GM18870 (cell line): ENCODE results near the gene ZFYVE9.
"Not testable (repeated sequence)": the region's sequence is repeated elsewhere in the genome, so short reads cannot be mapped to it uniquely, and the experiment has no call there.

Experiments used
- ATAC-seq: cut with Tn5 transposase; IDR thresholded peaks from one replicate; pipeline ENCODE4 v1.9.1; 2021; ENCODE audit warnings: moderate library complexity; ENCODE audit not compliant: unreplicated experiment

The ZFYVE9 gene

GRCh38 chr1:52150946-52151345 is 9.1 kb downstream of the ZFYVE9 start:
- ATAC-seq = no peak

- ATAC-seq = no peak
These were observed 10.7 kb downstream of the ZFYVE9 start for GRCh38 chr1:52152572-52152971.

GRCh38 chr1:52153010-52153409 is 11.1 kb downstream of the ZFYVE9 start:
- ATAC-seq = no peak

GRCh38 chr1:52153898-52154297 is 12.0 kb downstream of the ZFYVE9 start:
- no peak for ATAC-seq

- ATAC-seq = no peak
These were observed 14.6 kb downstream of the ZFYVE9 start for GRCh38 chr1:52156460-52156859.

GRCh38 chr1:52157582-52157981 is 15.7 kb downstream of the ZFYVE9 start:
- ATAC-seq = no peak

GRCh38 chr1:52158218-52158617 is 16.3 kb downstream of the ZFYVE9 start:
- ATAC-seq = no peak

- ATAC-seq = no peak
These were observed 17.3 kb downstream of the ZFYVE9 start for GRCh38 chr1:52159033-52159789.

GRCh38 chr1:52162947-52163346 is 21.1 kb downstream of the ZFYVE9 start:
- ATAC-seq = no peak

- ATAC-seq = no peak
These were observed 22.7 kb downstream of the ZFYVE9 start for GRCh38 chr1:52164604-52165003.

GRCh38 chr1:52166996-52167753 is 25.3 kb downstream of the ZFYVE9 start:
- no peak for ATAC-seq

- ATAC-seq = no peak
These were observed 26.6 kb downstream of the ZFYVE9 start for GRCh38 chr1:52168373-52169080.

GRCh38 chr1:52171149-52171548 is 29.3 kb downstream of the ZFYVE9 start:
- ATAC-seq = not testable (repeated sequence)

- ATAC-seq = no peak
These were observed 37.2 kb downstream of the ZFYVE9 start for GRCh38 chr1:52179073-52179472.

- no peak for ATAC-seq
These were observed 38.3 kb downstream of the ZFYVE9 start for GRCh38 chr1:52180176-52180575.

- ATAC-seq = not testable (repeated sequence)
These were observed 39.9 kb downstream of the ZFYVE9 start for GRCh38 chr1:52181759-52182158.

GRCh38 chr1:52182328-52182727 is 40.4 kb downstream of the ZFYVE9 start:
- not testable (repeated sequence) for ATAC-seq

- ATAC-seq = no peak
These were observed 41.0 kb downstream of the ZFYVE9 start for GRCh38 chr1:52182874-52183400.

- no peak for ATAC-seq
These were observed 44.6 kb downstream of the ZFYVE9 start for GRCh38 chr1:52186449-52186848.

- ATAC-seq = no peak
These were observed 48.1 kb downstream of the ZFYVE9 start for GRCh38 chr1:52189898-52190480.
